Breast epithelium (tissue), 4 donors: ENCODE measurements around the gene RGS7. TPM values are rescaled to one million over a fixed set of nuclear protein-coding genes. Genes with fewer than 3 reads are reported as not detected.
"Not testable (repeated sequence)": the region's sequence is repeated elsewhere in the genome, so short reads cannot be mapped to it uniquely, and the experiment has no call there.

Experiments
- DNase-seq, 2 donors: peaks; one replicate each; pipeline ENCODE4 v3.0.0-alpha.2; 2019; ENCODE audit warnings: low spot score in 2 of 2
- H3K27ac ChIP-seq, 2 donors: fragments of 200-600 bp; sonication (generic) in 1 of 2; one replicate each; pipeline ENCODE4 v1.5.1; 2016 to 2019; ENCODE audit warnings: mild to moderate bottlenecking in 1 of 2
- H3K27me3 ChIP-seq, 2 donors: fragments of 200-600 bp; sonication (generic) in 1 of 2; one replicate each; pipeline versions ENCODE4 v1.5.1 to v1.6.0; 2017 to 2019; ENCODE audit warnings: control low read depth in 1 of 2, mild to moderate bottlenecking in 1 of 2
- H3K36me3 ChIP-seq: fragments of 200-600 bp; one replicate; pipeline ENCODE4 v1.5.1; 2019
- H3K4me1 ChIP-seq, 2 donors: fragments of 200-600 bp; sonication (generic); one replicate each; pipeline ENCODE4 v1.5.1; 2016 to 2019; ENCODE audit warnings: control low read depth in 1 of 2
- H3K4me3 ChIP-seq, 3 donors: fragments of 200-600 bp; sonication (generic); 1 replicate in 2 of 3; 2 replicates in 1 of 3; pipeline ENCODE4 v1.5.1; 2016 to 2019; ENCODE audit warnings: mild to moderate bottlenecking in 3 of 3, moderate library complexity in 2 of 3
- H3K9me3 ChIP-seq, 2 donors: fragments of 200-600 bp; sonication (generic) in 1 of 2; one replicate each; pipeline ENCODE4 v1.5.1; 2016 to 2019; ENCODE audit warnings: control low read depth in 1 of 2
- CTCF ChIP-seq, 3 donors: fragments of 450-650 bp; IDR thresholded peaks; one replicate each; pipeline ENCODE4 v1.5.1; 2016 to 2017; ENCODE audit warnings: antibody characterized with exemption in 3 of 3, mild to moderate bottlenecking in 3 of 3, moderate library complexity in 3 of 3
- POLR2A ChIP-seq: fragments of 450-650 bp; IDR thresholded peaks from one replicate; pipeline ENCODE4 v1.6.1; 2016; ENCODE audit warnings: antibody characterized with exemption, mild to moderate bottlenecking, moderate library complexity
- POLR2AphosphoS5 ChIP-seq, 3 donors: sonication (generic); formaldehyde crosslinking; IDR thresholded peaks; one replicate each; pipeline ENCODE4 v1.6.1; 2017; ENCODE audit warnings: antibody characterized with exemption in 3 of 3
- intact Hi-C: fragments of 100-400 bp; cut with DNase I; formaldehyde crosslinking; loops from one replicate; pipeline ENCODE4 v1.15.1; 2023; ENCODE audit warnings: low total_unique reads
- total RNA-seq, 3 donors: library from RNA; depleted of rRNA; stranded (reverse); fragments of >200 nt; gene quantifications; one replicate each; pipeline ENCODE4 v1.1.0, GENCODE V29; 2016

Gene RGS7
- total RNA-seq, 3 donors from 2014 or later, result 0.16 TPM; not detected in 2

DNA sequence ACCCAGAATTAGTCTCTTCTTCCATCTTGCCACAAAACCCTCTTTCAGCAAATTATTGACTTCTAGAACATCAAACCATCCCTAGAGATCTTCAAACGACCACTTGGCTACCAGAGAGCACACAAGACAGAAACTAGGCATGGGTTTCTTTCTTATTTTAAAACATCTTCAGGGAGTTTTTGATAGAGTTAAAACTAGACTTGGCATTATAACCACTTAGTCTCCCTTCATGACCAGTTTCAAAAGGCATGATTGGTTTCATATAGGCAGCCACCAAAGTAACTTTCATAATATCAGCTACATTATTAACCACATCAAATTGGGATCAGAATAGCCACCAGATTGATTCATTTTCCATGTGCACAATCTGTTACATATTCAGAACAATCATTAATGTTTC lies 376.7 kb downstream of the RGS7 start:
- Histone ChIP-seq H3K27me3 (no peaks in the 10 kb centered on the region), H3K9me3 (no peaks in the 10 kb centered on the region), H3K4me1 (no peaks in the 10 kb centered on the region), H3K27ac (no peak overlapping the region), H3K36me3 (no peaks in the 10 kb centered on the region), H3K4me3 (no peak overlapping the region)
- TF ChIP-seq POLR2AphosphoS5 (IDR thresholded peaks at IDR 0.05) (no peak), POLR2A (no peak), CTCF (IDR thresholded peaks at IDR 0.05) (no peak)
- no peak for DNase-seq
- intact Hi-C loops, result no loop called here

DNA sequence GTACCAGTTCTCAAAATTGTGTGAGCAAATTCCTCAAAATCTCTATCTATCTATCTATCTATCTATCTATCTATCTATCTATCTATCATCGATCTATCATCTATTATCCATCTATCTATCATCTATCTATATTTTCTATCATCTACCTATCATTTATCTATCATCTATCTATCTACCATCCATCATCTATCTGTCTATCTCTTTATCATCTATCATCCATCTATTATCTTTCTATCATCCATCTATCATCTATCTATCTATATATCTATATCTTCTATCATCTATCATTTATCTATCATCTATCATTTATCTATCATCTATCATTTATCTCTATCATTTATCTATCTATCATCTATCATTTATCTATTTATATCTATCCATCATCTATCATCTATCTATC lies 380.3 kb downstream of the RGS7 start:
- Histone ChIP-seq H3K4me1 (no peaks in the 10 kb centered on the region), H3K36me3 (no peaks in the 10 kb centered on the region), H3K4me3 (no peak overlapping the region), H3K9me3 (no peaks in the 10 kb centered on the region), H3K27ac (no peak overlapping the region), H3K27me3 (no peaks in the 10 kb centered on the region)
- DNase-seq, result no peak
- TF ChIP-seq POLR2A (no peak), POLR2AphosphoS5 (IDR thresholded peaks at IDR 0.05) (no peak), CTCF (IDR thresholded peaks at IDR 0.05) (no peak)
- intact Hi-C loops, result loop anchor here (1.0 kb wide), 1 partner anchor 9 kb away; no protein-coding TSS in a partner anchor

- no peaks in the 10 kb centered on the region for H3K36me3 ChIP-seq
- no peak for TF ChIP-seq POLR2A
- no peak for TF ChIP-seq CTCF (IDR thresholded peaks at IDR 0.05)
- TF ChIP-seq POLR2AphosphoS5 (IDR thresholded peaks at IDR 0.05), result no peak
- no peak overlapping the region for H3K4me3 ChIP-seq
- no peak overlapping the region for H3K27ac ChIP-seq
- intact Hi-C loops, result no loop called here
- DNase-seq, result no peak
- H3K4me1 ChIP-seq, result no peaks in the 10 kb centered on the region
- H3K27me3 ChIP-seq, result no peaks in the 10 kb centered on the region
- H3K9me3 ChIP-seq, result no peaks in the 10 kb centered on the region
Measured at GRCh38 chr1:240973875-240974274, 383.1 kb downstream of the RGS7 start.

DNA sequence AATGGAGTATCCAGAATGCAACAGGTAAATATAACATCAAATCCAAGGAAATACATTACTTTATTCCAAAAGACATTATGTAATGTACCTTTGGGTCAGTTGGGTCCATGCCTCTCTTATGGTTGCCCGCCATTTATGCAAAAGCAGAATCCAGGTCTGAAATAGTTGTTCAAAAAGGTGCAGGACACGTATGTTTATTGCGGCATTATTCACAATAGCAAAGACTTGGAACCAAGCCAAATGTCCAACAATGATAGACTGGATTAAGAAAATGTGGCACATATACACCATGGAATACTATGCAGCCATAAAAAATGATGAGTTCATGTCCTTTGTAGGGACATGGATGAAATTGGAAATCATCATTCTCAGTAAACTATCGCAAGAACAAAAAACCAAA lies 384.9 kb downstream of the RGS7 start:
- H3K9me3 ChIP-seq, DNase-seq, H3K4me3 ChIP-seq, H3K27me3 ChIP-seq, H3K4me1 ChIP-seq, H3K27ac ChIP-seq, intact Hi-C loops, H3K36me3 ChIP-seq: not testable (repeated sequence)

DNA sequence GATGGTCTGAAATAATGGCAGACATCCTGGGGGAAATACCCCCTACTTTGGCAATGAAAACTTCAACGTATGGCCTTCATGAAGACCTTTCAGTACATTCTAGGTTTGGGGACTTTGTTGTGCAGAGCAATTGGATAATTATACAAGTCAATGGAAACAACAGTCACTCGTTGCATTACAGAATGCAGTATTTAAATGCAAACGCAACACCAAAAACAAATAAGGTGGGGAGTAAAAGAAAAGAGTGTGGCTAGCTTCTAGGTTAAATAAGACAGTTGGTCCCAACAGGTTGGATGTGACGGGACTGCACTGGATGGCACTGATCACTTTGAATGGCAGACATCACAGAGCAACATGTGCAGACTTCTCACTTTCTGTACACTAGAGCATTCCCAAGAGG lies 386.8 kb downstream of the RGS7 start:
- TF ChIP-seq POLR2A (no peak), CTCF (IDR thresholded peaks at IDR 0.05) (no peak), POLR2AphosphoS5 (IDR thresholded peaks at IDR 0.05) (no peak)
- DNase-seq, result no peak
- Histone ChIP-seq H3K36me3 (no peaks in the 10 kb centered on the region), H3K4me1 (no peaks in the 10 kb centered on the region), H3K27me3 (no peaks in the 10 kb centered on the region), H3K9me3 (no peaks in the 10 kb centered on the region), H3K27ac (no peak overlapping the region), H3K4me3 (no peak overlapping the region)
- intact Hi-C loops, result no loop called here

DNA sequence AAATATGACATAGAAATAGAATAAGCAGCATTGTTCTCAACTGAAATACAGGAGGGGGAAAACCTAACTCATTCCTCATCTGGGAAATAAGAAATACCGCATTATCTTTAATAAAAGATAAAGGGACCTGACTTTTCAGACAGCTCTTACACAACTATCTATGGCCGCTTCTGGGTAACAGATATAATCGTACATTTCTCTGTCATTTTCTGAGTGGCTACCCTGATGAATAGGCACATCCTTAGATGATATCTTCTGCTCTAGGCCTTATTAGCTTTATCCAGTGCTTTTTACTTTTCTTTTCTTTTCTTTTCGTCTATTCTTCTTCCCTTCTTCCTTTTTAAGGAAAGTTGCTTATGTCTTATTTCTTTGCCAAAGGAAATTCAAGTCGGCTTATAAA lies 388.1 kb downstream of the RGS7 start:
- Histone ChIP-seq H3K4me3 (no peak overlapping the region), H3K9me3 (no peaks in the 10 kb centered on the region), H3K27me3 (no peaks in the 10 kb centered on the region), H3K27ac (no peak overlapping the region), H3K4me1 (no peaks in the 10 kb centered on the region), H3K36me3 (no peaks in the 10 kb centered on the region)
- intact Hi-C loops, result no loop called here
- TF ChIP-seq POLR2A (no peak), POLR2AphosphoS5 (IDR thresholded peaks at IDR 0.05) (no peak), CTCF (IDR thresholded peaks at IDR 0.05) (no peak)
- DNase-seq, result no peak
